Measurements from ENCODE around the gene PAH. TPM values are rescaled to one million over a fixed set of nuclear protein-coding genes. Genes with fewer than 3 reads are reported as not detected.
A peak's percentile ranks its signal among the peaks of the same experiment; 100 is the strongest.

Gene PAH
- total RNA-seq, 6 experiments from 2014 or later = 873 to 2,034 (median 1,035) TPM

GRCh38 chr12:102951841-102952240 is 34.8 kb upstream of the PAH start:
- intact Hi-C loops (cut with DNase I) = loop anchor here in 1 of 2 donors (10.0 kb wide), 2 partner anchors 163 to 223 kb away; no protein-coding TSS in a partner anchor
- Histone ChIP-seq H3K4me3 (peak overlapping the region in 1 of 3 donors; percentile 62), H3K27ac (peak overlapping the region in 1 of 3 donors; percentile 94), H3K36me3 (no peaks in the 10 kb centered on the region), H3K27me3 (no peaks in the 10 kb centered on the region), H3K9me3 (no peaks in the 10 kb centered on the region), H3K4me1 (peaks cover 0 to 25% (median 6%) of the 10 kb centered on the region in 4 donors)
- TF ChIP-seq CTCF (IDR thresholded peaks at IDR 0.05) (no peak), POLR2A (IDR thresholded peaks at IDR 0.05) (no peak)
- 48% methylated on average over 9 of the region's 9 CpGs for WGBS (ENCODE audit: insufficient coverage, low coverage, low lambda C conversion rate, missing lambda C conversion rate)
- DNase-seq = no peak
- ATAC-seq = no peak

- H3K27me3 ChIP-seq = no peaks in the 10 kb centered on the region
- H3K27ac ChIP-seq = peak overlapping the region; percentile 74 to 94 (median 83)
These were observed 34.0 kb upstream of the PAH start for GRCh38 chr12:102950950-102951619.

GRCh38 chr12:102950107-102950949 is 33.3 kb upstream of the PAH start:
- Histone ChIP-seq H3K9me3 (no peaks in the 10 kb centered on the region), H3K4me1 (peaks cover 0 to 15% (median 6%) of the 10 kb centered on the region in 4 donors), H3K27me3 (no peaks in the 10 kb centered on the region), H3K27ac (peak overlapping the region; percentile 74 to 94 (median 83)), H3K4me3 (peak overlapping the region; percentile 26 to 62 (median 54)), H3K36me3 (no peaks in the 10 kb centered on the region)
- WGBS (ENCODE audit: insufficient coverage, low coverage, low lambda C conversion rate, missing lambda C conversion rate) = 4% methylated on average over 21 of the region's 37 CpGs
- DNase-seq (peak; percentile 93 to 98 (median 98)), ATAC-seq (peak; percentile 90 to 97 (median 94))
- intact Hi-C loops (cut with DNase I) = loop anchor here in 1 of 2 donors (10.0 kb wide), 2 partner anchors 164 to 224 kb away; no protein-coding TSS in a partner anchor
- TF ChIP-seq POLR2A (IDR thresholded peaks at IDR 0.05) (peak; percentile 59), CTCF (IDR thresholded peaks at IDR 0.05) (peak; percentile 56 to 74 (median 64))

More at GRCh38 chr12:102950950-102951619, 34.0 kb upstream of the PAH start:
- TF ChIP-seq CTCF (IDR thresholded peaks at IDR 0.05) (no peak), POLR2A (IDR thresholded peaks at IDR 0.05) (no peak)
- Histone ChIP-seq H3K4me3 (peak overlapping the region; percentile 26 to 62 (median 54)), H3K36me3 (no peaks in the 10 kb centered on the region), H3K9me3 (no peaks in the 10 kb centered on the region), H3K4me1 (peaks cover 0 to 17% (median 6%) of the 10 kb centered on the region in 4 donors)
- intact Hi-C loops (cut with DNase I) = loop anchor here in 1 of 2 donors (10.0 kb wide), 2 partner anchors 164 to 224 kb away; no protein-coding TSS in a partner anchor
- 3% methylated on average over 7 of the region's 21 CpGs for WGBS (ENCODE audit: insufficient coverage, low coverage, low lambda C conversion rate, missing lambda C conversion rate)
- ATAC-seq = peak in 2 of 4 donors; percentile 32 to 48
- DNase-seq = no peak

- intact Hi-C loops (cut with DNase I) = loop anchor here (10.0 kb wide), 1 partner anchor 606 kb away; no protein-coding TSS in a partner anchor
- WGBS (ENCODE audit: insufficient coverage, low coverage, low lambda C conversion rate, missing lambda C conversion rate) = 0% methylated on average over 5 of the region's 11 CpGs
- ATAC-seq = peak in 1 of 4 donors; percentile 13
- Histone ChIP-seq H3K36me3 (no peaks in the 10 kb centered on the region), H3K27me3 (no peaks in the 10 kb centered on the region), H3K27ac (no peak overlapping the region), H3K9me3 (no peaks in the 10 kb centered on the region), H3K4me1 (peaks cover 0 to 15% (median 6%) of the 10 kb centered on the region in 4 donors), H3K4me3 (no peak overlapping the region)
- peak; percentile 88 to 97 (median 90) for TF ChIP-seq CTCF (IDR thresholded peaks at IDR 0.05)
- TF ChIP-seq POLR2A (IDR thresholded peaks at IDR 0.05) = no peak
- peak in 2 of 3 donors; percentile 58 to 66 for DNase-seq
These were observed 31.9 kb upstream of the PAH start for GRCh38 chr12:102948941-102949352.

Data from right lobe of liver (tissue), 6 donors.